WTC11 (cell line): ENCODE results near the gene EMX2.
"Not testable (repeated sequence)": the region's sequence is repeated elsewhere in the genome, so short reads cannot be mapped to it uniquely, and the experiment has no call there.

Experiments
- ATF1 ChIP-seq: sonication (generic); formaldehyde crosslinking; IDR thresholded peaks from 2 replicates; pipeline ENCODE4 v1.8.1; 2023; ENCODE audit warnings: mild to moderate bottlenecking, moderate library complexity, missing genetic modification reagents
- CREB1 ChIP-seq: sonication (generic); formaldehyde crosslinking; IDR thresholded peaks from 2 replicates; pipeline ENCODE4 v1.8.0; 2023; ENCODE audit warnings: mild to moderate bottlenecking, missing genetic modification reagents
- ETV6 ChIP-seq: sonication (generic); formaldehyde crosslinking; IDR thresholded peaks from 2 replicates; pipeline ENCODE4 v1.8.1; 2022; ENCODE audit warnings: mild to moderate bottlenecking, missing genetic modification reagents
- JUN ChIP-seq: sonication (generic); formaldehyde crosslinking; IDR thresholded peaks from 2 replicates; pipeline ENCODE4 v1.8.0; 2023; ENCODE audit warnings: mild to moderate bottlenecking, missing genetic modification reagents
- KAT7 ChIP-seq: sonication (generic); formaldehyde crosslinking; IDR thresholded peaks from 2 replicates; pipeline ENCODE4 v1.8.1; 2023; ENCODE audit warnings: missing genetic modification reagents, mild to moderate bottlenecking, borderline replicate concordance
- NFYB ChIP-seq: sonication (generic); formaldehyde crosslinking; conservative IDR thresholded peaks from 2 replicates; pipeline ENCODE4 v1.8.0; 2022; ENCODE audit warnings: low read depth, missing genetic modification reagents
- SOX15 ChIP-seq: fragments of 250-450 bp; sonication (Bioruptor Pico); IDR thresholded peaks from 2 replicates; pipeline ENCODE4 v1.9.0; 2021; ENCODE audit warnings: mild to moderate bottlenecking
- SP1 ChIP-seq: sonication (generic); formaldehyde crosslinking; conservative IDR thresholded peaks from 2 replicates; pipeline ENCODE4 v1.8.1; 2022; ENCODE audit warnings: missing genetic modification reagents
- TEAD4 ChIP-seq: sonication (generic); formaldehyde crosslinking; IDR thresholded peaks from 2 replicates; pipeline ENCODE4 v1.8.0; 2022; ENCODE audit warnings: mild to moderate bottlenecking, missing genetic modification reagents
- TP53 ChIP-seq: sonication (generic); formaldehyde crosslinking; IDR thresholded peaks from 2 replicates; pipeline ENCODE4 v1.8.1; 2023; ENCODE audit warnings: mild to moderate bottlenecking, missing genetic modification reagents
- TF ChIP-seq, protein P1 (sequence below): fragments of 200-600 bp; IDR thresholded peaks from 2 replicates; pipeline ENCODE4 v1.8.0; 2022; ENCODE audit warnings: antibody characterized with exemption
- TF ChIP-seq, protein P2 (sequence below): sonication (generic); formaldehyde crosslinking; IDR thresholded peaks from 2 replicates; pipeline ENCODE4 v1.8.1; 2023; ENCODE audit warnings: mild to moderate bottlenecking, missing genetic modification reagents, moderate library complexity

DNA sequence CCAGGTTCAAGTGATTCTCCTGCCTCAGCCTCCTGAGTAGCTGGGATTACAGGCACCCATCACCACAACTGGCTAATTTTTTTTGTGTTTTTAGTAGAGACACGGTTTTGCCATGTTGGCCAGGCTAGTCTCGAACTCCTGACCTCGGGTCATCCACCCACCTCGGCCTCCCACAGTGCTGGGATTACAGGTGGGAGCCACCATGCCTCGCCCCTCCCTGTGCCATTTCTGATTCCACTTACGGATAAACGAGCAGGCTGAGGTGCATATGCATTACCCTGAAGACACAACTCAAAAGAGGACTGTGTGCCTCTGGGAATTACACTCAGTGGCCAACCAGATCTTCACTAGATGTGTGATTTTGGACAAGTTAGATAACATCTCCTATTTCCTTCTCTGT, 35.5 kb upstream of the EMX2 start:
- TF ChIP-seq KAT7 (CRISPR knock-in tag); CREB1; SOX15 (CRISPR knock-in tag); SP1 (CRISPR knock-in tag); NFYB (CRISPR knock-in tag); TEAD4 (CRISPR knock-in tag); TP53 (CRISPR knock-in tag); JUN (CRISPR knock-in tag); ETV6; ATF1 (CRISPR knock-in tag): not testable (repeated sequence)
- TF ChIP-seq, protein P1, sequence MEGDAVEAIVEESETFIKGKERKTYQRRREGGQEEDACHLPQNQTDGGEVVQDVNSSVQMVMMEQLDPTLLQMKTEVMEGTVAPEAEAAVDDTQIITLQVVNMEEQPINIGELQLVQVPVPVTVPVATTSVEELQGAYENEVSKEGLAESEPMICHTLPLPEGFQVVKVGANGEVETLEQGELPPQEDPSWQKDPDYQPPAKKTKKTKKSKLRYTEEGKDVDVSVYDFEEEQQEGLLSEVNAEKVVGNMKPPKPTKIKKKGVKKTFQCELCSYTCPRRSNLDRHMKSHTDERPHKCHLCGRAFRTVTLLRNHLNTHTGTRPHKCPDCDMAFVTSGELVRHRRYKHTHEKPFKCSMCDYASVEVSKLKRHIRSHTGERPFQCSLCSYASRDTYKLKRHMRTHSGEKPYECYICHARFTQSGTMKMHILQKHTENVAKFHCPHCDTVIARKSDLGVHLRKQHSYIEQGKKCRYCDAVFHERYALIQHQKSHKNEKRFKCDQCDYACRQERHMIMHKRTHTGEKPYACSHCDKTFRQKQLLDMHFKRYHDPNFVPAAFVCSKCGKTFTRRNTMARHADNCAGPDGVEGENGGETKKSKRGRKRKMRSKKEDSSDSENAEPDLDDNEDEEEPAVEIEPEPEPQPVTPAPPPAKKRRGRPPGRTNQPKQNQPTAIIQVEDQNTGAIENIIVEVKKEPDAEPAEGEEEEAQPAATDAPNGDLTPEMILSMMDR, result not testable (repeated sequence)
- TF ChIP-seq, protein P2, sequence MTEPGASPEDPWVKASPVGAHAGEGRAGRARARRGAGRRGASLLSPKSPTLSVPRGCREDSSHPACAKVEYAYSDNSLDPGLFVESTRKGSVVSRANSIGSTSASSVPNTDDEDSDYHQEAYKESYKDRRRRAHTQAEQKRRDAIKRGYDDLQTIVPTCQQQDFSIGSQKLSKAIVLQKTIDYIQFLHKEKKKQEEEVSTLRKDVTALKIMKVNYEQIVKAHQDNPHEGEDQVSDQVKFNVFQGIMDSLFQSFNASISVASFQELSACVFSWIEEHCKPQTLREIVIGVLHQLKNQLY (CRISPR knock-in tag), result not testable (repeated sequence)
